GM12878 (cell line): ENCODE data around the gene SYNGAP1. TPM values are rescaled to one million over a fixed set of nuclear protein-coding genes. Genes with fewer than 3 reads are reported as not detected.

Source experiments
- BHLHE40 ChIP-seq, 2 experiments: fragments of 450-650 bp in 1 of 2; IDR thresholded peaks; 2 replicates each; pipeline ENCODE4 v1.6.1; 2011 to 2017; ENCODE audit warnings: low read depth in 2 of 2, borderline replicate concordance in 1 of 2, improper control_type of control experiment in 1 of 2, low read length in 1 of 2, mild to moderate bottlenecking in 1 of 2
- CEBPB ChIP-seq, 2 experiments: fragments of 150-350 bp in 1 of 2; IDR thresholded peaks; 2 replicates each; pipeline ENCODE4 v1.6.1; 2012 to 2014; ENCODE audit warnings: low read depth in 2 of 2, low read length in 2 of 2, borderline replicate concordance in 1 of 2, inconsistent platforms in 1 of 2
- CREB1 ChIP-seq: IDR thresholded peaks from 2 replicates; pipeline ENCODE4 v1.6.1; 2012; ENCODE audit warnings: low read depth, mild to moderate bottlenecking, inconsistent platforms
- CUX1 ChIP-seq: IDR thresholded peaks from 2 replicates; pipeline ENCODE4 v1.6.1; 2012; ENCODE audit warnings: improper control_type of control experiment, low read depth, low read length; ENCODE audit not compliant: insufficient replicate concordance
- NFXL1 ChIP-seq: fragments of 450-650 bp; IDR thresholded peaks from 2 replicates; pipeline ENCODE4 v1.6.1; 2017; ENCODE audit warnings: antibody characterized with exemption, mild to moderate bottlenecking, borderline replicate concordance
- PAX5 ChIP-seq: IDR thresholded peaks from 2 replicates; pipeline ENCODE4 v1.6.1; 2011; ENCODE audit warnings: low read depth, low read length, borderline replicate concordance
- TBL1XR1 ChIP-seq: IDR thresholded peaks from 2 replicates; pipeline ENCODE4 v1.6.1; 2012; ENCODE audit warnings: low read depth, low read length, improper control_type of control experiment
- ZNF207 ChIP-seq: fragments of 450-650 bp; IDR thresholded peaks from 2 replicates; pipeline ENCODE4 v1.6.1; 2014; ENCODE audit warnings: antibody characterized with exemption, mild to moderate bottlenecking, borderline replicate concordance
- polyA plus RNA-seq, 11 experiments: library from polyadenylated mRNA; depleted of rRNA in 4 of 11; unstranded in 6 of 11; stranded (reverse) in 5 of 11; fragments of >200 nt; fragmentation: Nextera tagmentation in 4 of 11; fragmentation: Illumina TruSeq in 1 of 11; extraction: Ambion mirVana in 4 of 11; extraction: Trizol in 1 of 11; gene quantifications; 1 replicate in 1 of 11; 2 replicates in 10 of 11; pipeline versions ENCODE4 v1.2.1 to v1.2.3, GENCODE V29; 2011 to 2016; ENCODE audit warnings: inconsistent platforms in 2 of 11, missing spikeins in 2 of 11, low read depth in 1 of 11
- total RNA-seq, 4 experiments: library from RNA; depleted of rRNA in 3 of 4; stranded (reverse); fragments of >200 nt in 3 of 4; fragmentation: Illumina TruSeq in 1 of 4; extraction: Trizol in 1 of 4; gene quantifications; 2 replicates each; pipeline versions ENCODE4 v1.2.1 to v1.2.3, GENCODE V29; 2013 to 2021
- TF ChIP-seq, protein P1 (sequence below): fragments of 450-650 bp; IDR thresholded peaks from 2 replicates; pipeline ENCODE4 v1.6.1; 2016; ENCODE audit warnings: mild to moderate bottlenecking
- TF ChIP-seq, protein P2 (sequence below): fragments of 450-650 bp; IDR thresholded peaks from 2 replicates; pipeline ENCODE4 v1.6.1; 2016; ENCODE audit warnings: mild to moderate bottlenecking, moderate library complexity, borderline replicate concordance
- TF ChIP-seq, protein P3 (sequence below): IDR thresholded peaks from 2 replicates; pipeline ENCODE4 v1.6.1; 2011; ENCODE audit warnings: borderline replicate concordance, low read depth, mild to moderate bottlenecking, moderate library complexity, low read length; ENCODE audit not compliant: insufficient read depth, poor library complexity, severe bottlenecking

SYNGAP1 gene
- total and polyA plus RNA-seq, 10 of the 15 experiments (the other 5 are each of a cell fraction or from before 2014, with no cell fraction given) = 0.05 to 9.2 (median 1.2) TPM

DNA sequence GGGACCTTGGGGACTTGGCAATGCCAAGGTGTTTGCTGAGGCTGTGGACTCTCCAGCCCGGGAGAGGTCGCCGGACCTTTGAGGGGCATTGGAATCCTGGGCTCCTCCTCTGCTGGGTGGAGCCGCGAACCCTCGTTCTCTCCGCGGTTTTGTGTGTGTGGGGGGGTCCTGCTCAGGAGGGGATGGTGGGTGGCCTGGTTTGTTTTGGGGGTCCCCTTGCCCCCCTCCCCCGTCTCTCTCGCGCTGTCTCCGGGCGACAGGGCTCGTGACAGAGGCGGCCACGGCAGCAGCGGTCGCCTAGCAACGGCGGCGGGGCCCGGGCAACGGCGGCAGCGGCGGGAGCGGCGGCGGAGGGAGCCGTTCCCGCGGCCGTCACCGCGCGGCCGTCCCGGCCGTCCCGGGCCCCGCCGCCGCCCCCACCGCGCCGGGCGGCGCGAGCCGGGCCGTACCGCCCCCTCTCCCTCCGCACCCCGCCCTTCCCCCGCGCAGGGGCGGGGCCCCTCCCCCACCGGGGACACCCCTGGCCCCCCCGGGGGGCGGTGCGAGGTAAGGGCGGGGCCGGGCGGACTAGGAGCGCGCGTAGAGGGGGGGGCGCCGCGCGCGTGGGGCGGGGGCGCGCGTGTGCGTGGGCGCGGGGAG is 7.8 kb downstream of the SYNGAP1 start (continued):
- TF ChIP-seq, protein P1, sequence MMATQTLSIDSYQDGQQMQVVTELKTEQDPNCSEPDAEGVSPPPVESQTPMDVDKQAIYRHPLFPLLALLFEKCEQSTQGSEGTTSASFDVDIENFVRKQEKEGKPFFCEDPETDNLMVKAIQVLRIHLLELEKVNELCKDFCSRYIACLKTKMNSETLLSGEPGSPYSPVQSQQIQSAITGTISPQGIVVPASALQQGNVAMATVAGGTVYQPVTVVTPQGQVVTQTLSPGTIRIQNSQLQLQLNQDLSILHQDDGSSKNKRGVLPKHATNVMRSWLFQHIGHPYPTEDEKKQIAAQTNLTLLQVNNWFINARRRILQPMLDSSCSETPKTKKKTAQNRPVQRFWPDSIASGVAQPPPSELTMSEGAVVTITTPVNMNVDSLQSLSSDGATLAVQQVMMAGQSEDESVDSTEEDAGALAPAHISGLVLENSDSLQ = no peak
- peak; percentile 51 to 86; a peak in 3 of 4 replicates for TF ChIP-seq BHLHE40 (IDR thresholded peaks at IDR 0.05; ENCODE audit: borderline replicate concordance in 1 of 2, low read depth in 2 of 2, low read length in 1 of 2)
- TF ChIP-seq, protein P2, sequence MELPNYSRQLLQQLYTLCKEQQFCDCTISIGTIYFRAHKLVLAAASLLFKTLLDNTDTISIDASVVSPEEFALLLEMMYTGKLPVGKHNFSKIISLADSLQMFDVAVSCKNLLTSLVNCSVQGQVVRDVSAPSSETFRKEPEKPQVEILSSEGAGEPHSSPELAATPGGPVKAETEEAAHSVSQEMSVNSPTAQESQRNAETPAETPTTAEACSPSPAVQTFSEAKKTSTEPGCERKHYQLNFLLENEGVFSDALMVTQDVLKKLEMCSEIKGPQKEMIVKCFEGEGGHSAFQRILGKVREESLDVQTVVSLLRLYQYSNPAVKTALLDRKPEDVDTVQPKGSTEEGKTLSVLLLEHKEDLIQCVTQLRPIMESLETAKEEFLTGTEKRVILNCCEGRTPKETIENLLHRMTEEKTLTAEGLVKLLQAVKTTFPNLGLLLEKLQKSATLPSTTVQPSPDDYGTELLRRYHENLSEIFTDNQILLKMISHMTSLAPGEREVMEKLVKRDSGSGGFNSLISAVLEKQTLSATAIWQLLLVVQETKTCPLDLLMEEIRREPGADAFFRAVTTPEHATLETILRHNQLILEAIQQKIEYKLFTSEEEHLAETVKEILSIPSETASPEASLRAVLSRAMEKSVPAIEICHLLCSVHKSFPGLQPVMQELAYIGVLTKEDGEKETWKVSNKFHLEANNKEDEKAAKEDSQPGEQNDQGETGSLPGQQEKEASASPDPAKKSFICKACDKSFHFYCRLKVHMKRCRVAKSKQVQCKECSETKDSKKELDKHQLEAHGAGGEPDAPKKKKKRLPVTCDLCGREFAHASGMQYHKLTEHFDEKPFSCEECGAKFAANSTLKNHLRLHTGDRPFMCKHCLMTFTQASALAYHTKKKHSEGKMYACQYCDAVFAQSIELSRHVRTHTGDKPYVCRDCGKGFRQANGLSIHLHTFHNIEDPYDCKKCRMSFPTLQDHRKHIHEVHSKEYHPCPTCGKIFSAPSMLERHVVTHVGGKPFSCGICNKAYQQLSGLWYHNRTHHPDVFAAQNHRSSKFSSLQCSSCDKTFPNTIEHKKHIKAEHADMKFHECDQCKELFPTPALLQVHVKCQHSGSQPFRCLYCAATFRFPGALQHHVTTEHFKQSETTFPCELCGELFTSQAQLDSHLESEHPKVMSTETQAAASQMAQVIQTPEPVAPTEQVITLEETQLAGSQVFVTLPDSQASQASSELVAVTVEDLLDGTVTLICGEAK = peak; percentile 4; the same call in 1 of the 2 replicates
- TF ChIP-seq PAX5 = no peak
- TF ChIP-seq ZNF207 = no peak
- TF ChIP-seq CREB1 = 0 out of 2 replicates have a peak, but pooled peaks have one; percentile 2
- TF ChIP-seq NFXL1 = no peak
- TF ChIP-seq, protein P3, sequence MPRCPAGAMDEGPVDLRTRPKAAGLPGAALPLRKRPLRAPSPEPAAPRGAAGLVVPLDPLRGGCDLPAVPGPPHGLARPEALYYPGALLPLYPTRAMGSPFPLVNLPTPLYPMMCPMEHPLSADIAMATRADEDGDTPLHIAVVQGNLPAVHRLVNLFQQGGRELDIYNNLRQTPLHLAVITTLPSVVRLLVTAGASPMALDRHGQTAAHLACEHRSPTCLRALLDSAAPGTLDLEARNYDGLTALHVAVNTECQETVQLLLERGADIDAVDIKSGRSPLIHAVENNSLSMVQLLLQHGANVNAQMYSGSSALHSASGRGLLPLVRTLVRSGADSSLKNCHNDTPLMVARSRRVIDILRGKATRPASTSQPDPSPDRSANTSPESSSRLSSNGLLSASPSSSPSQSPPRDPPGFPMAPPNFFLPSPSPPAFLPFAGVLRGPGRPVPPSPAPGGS = no peak
- no peak for TF ChIP-seq TBL1XR1
- no peak for TF ChIP-seq CEBPB (IDR thresholded peaks at IDR 0.05; ENCODE audit: borderline replicate concordance in 1 of 2, low read depth in 2 of 2, low read length in 2 of 2)
- no peak for TF ChIP-seq CUX1
